IPS DF 4.7 (cell line): ENCODE results near the gene FLRT2.

Source experiments
- DNase-seq: peaks from one replicate; pipeline ENCODE4 v3.0.0-alpha.2; 2013; ENCODE audit warnings: low spot score; ENCODE audit errors: extremely low read depth

The FLRT2 gene

DNA sequence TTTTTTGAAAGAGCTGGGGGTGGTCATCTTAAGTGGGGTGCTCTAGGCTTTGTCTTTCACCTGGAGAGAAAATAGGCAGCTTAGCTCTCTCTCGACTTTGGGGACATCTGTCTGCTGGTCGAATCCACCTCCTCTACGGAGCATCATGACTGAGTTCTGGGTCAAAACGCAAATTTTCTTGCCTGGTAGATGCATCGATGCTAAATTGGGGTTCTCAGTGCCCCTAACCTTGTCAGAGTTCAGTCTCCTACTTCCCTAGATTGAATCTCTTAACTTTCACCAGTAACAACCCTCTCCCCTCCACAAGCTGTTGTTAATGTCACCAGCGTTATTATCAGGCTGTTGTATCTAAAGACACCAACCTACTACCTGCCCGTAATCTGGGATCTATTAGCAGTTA, 682 bp downstream of the FLRT2 start:
- DNase-seq, result no peak

DNA sequence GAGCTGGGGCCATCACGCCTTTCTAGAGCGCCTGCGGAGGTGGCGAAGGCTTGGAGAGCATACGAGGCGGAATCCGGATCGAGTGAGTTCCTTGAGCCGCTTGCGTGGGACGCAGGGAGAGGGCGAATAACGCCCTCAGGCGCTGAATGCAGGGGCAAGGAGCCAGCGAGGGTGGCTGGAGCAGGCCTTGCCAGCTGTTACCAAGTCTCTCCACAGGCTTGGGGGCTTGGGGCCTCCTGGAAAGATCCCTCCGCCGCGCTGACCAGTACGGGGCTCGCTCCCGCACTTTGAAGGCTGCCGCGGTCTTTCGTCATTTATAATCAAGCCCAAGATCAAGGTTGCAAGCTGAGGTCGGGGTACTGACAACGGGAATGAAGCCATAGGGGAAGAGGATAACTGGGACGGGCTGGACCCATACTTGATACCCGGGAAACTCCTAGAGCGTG, 1.2 kb downstream of the FLRT2 start:
- DNase-seq, result no peak

DNA sequence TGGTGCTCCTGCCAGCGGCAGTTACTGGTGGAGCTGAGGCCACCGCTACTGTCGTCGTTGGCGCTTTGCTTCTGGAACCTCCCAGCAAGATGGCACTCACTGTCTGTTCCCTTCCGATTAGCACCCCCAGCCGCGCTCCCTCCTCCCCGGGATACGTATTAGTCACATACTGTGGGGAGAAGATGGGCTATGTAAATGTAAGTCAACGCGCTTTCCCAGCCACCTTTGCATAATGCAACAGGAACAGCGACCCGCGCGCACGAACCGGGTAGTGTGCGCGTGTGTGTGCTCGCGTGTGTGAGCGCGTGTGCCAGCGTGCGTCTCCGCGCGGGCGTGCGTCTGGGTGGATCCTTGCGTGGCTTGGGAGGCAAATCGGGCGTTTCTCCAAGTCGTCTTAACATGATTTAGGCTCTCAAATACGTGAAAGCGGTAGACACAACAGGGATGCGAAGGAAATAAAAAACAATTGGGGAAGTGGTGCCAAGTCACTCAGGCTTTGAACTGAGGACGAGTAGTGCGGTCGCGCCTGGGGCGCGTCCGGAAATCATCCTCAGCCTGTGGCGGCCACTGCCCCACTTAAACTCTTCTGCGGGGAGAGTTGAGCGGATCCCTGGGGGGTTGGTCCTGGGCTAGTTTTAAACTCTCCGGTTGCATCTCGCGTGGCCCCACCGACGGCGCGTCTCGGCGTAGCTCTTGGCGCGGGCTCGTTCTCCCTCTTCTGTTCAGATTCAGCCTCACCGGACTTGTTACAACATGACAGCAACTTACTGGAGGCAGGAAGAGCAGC, 1.8 kb downstream of the FLRT2 start:
- no peak for DNase-seq

DNA sequence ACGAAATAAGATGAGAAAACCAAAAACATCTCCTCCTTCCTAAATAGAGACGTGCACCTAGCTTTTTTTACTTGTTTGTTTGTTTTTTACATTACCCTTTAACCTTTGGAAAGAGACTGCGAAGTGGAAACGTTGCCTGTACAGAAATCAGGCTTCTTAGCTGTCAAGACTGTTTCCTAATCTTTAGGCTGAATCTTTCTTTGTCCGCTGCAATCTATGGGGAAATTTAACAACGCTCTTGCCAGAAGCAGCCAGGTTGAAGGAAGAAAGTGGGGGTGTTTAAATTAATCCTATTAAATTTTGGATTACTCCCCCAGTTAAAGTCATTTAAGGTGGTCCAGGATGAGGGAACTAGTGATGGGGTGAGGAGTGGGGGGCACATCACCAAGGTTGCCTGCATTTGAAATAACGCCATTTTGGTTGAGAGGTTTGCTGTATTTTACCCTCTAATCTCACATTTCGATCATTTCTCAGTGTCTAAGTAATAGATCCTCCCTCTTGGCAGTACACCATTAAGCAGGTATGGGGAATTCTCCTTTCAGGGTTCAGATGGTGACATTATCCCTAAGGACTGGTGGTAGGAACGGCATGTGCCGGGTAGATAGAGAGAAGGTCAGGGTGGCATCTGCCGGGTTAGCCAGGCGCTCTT, 2.6 kb downstream of the FLRT2 start:
- DNase-seq, result no peak

DNA sequence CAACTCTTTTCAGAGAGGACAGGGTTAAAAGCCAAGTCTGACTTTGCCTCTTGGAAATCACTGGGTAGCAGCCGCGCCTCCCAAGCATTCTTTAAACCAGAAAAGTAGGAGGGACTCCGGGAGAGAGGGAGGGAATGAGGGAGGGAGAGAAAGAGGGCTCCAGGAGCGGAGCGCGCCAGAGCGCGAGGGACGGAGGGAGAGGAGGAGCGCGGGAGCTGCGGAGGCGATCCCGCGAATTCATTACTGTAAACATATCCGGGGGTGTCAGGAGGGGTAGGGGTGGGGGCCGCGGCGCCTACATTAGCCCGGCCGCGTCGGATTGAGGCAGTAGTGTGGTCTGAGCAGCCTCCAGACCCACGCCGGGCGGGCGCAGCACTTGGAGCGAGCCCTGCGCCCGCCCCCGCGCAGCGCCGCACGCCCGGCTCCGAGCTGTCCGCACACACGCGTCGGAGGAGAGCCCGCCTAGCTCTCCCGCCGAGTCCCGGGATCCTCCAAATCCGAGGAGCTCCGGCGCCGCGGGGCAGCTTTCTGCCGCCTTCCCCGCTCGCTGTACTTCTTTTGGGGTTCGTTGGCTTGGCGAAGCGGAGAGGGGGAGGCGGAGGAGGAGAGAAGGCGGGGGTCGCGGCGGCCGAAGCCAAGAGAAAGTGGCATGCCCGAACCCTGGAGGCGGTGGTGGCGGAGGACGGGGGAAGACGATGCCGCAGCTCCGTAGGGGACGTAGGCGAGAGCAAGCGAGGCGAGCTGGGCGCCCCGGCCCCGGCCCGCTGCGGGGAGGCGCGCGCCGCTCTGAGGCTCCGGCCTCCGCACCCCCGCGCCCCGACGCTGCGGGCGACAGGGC, 3.3 kb downstream of the FLRT2 start:
- no peak for DNase-seq

DNA sequence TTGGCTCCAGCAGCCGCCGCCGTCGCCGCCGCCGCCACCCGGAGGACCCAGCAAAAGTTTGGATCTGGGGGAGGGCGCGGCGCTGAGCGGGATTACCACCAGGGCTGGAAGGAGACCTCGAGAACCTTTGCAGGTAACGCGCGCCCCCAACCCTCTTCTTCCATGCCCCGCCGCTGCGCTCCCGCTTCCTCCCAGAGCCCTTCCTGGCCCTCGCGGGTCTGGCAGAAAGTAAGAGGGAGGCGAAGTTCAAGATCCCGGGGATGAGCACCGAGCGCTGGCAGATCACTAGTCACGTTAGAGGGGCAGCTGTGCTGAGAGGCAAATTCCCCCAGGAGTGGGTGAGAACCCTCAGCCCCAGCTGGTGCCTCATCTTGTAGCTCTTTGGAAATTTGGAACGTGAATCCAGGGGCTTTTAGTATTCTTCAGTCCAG, 3.9 kb downstream of the FLRT2 start:
- DNase-seq, result no peak

DNA sequence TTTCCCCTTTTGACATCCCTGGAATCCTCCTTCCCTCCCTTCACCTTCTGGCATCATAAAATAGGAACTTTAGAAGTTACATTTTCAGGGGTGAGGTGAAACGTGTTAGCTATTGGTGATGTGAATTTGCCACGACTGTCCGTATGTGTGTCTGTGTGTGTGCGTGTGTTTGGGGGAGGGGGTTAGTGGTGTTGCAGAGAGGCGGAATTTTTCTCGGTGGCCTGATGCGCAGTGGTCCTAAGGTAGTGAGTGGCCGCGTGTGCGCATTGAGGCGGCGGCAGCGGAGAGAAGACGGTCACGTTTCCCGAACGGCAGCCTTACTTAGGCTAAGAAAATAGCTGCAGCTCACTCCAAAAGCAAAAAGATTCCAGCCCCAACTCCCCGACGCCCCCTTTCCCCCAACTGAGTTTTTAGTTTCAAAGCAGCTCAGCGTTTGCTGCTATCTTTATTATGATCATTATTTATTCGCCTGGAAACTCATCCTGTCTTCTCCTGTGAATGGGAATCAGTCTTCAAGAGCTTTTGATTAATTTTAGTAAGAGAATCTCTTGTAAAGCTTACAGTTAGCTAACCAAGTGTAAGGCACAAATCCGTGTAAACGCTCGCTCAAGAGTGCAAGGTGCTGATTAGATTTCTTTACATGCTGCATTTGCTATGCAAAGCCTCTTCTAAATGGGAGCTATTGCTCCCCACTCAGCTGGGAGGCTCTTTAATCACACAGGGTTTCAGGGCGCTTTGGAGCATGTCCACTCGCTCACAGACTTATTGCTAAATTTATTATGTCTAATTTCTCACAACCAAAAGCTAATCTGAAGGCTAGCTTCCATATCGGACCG, 4.7 kb downstream of the FLRT2 start:
- DNase-seq, result no peak

DNA sequence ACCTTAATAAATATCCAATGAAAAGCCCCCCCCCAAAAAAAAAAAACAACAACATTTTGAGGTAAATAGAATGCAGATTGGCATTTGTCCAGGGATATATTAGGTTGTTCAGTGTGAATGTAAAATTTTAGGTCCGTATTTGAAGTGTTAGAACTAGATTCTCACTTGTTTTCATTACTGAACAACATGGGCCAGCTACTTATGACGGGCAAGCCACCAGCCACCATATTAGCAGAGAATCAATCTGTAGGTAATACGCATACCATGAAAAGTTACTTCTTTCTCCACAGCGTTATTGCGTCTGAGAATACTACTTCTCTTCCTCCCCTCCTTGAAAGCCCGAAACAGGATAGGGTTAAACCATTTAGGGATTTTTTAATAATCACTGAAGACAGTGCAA, 5.4 kb downstream of the FLRT2 start:
- no peak for DNase-seq

DNA sequence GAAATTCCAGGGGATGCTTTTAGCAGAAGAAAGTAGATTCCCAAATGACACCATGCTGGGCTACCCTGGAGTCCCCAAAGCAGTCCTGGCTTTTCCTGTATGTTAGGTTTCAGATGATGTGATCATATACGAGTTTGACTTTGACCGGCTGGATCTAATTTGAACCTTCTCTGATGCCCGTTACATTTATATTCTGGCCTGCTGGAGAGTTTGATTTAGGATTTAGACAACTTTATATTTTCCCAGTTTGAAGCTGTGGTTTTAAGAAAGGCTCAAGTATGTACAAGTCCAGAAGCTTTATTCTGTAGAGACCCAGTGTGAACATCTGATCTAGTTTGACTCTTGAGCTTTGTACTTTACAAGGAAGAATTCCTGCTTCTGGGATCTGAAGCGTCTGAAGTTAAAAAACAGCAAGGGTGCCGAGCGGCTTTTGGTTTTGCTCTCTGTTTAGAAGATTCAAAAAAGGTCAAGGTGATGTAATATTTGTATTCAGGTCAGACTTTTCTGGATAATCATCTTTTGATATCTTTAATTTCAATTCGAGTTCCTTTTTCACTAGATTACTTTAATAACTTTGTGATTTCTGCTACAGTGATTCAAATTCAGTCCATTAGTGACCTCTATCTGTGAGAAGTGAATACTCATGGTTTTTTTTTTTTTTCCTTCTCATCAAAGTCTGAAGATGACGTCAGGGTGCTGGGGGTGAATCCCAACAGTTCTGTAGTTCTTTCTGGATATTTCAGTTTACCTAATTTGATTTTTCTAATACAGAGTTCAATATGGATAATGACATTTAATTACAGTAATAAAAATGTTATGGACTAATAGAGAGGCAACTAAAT, 6.3 kb downstream of the FLRT2 start:
- no peak for DNase-seq

DNA sequence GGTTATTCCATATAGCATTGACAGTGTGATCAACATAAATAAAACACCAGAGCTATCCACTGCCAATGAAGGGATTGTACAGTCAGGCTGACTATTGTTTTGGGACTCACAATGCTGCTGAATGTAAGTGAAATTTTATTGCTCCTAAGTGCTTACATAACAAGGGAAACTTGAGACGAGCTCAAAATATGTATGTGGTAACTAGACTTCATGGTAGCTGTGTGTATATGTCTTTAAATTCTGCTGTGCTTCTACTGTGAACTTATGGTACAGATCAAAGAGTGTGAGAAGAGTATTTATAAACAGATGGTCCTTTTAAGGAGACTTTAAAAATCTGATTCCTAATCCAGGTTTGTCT, 6.9 kb downstream of the FLRT2 start:
- no peak for DNase-seq

DNA sequence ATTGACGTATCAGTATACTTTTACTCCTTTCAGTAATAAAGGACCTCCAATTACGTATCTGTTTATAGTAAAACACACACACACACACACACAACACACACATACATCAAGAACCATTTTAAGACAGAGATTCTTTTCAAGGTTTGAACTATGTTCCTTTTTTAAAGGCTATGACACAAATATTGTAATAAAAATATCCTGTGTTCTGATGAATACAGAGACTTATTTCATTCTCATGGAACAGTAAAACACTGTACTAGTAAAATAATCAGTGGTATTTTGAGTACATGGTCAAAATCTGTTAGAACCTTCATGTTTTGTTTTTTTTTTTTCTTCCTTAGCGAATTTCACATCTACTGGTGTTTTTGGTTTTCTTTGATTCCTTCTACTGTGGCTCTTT, 7.6 kb downstream of the FLRT2 start:
- DNase-seq, result no peak

DNA sequence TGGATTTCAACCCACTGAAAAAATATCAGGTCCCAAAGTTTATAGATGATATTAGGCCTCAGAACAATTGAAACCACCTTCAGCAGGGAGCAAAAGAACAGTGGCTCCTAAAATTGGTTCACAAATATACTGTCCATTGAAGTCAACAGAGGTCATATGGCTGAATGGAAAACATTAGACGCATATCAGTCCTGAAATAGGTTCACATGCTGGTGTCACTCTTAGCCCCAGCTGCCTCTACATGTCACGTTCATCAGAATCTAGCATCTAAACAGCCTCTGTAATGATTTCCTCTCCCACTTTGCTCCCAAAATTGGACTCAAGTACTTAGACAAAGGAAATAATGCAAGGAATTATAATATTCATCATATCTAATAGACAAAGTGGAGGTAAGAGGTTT, 8.7 kb downstream of the FLRT2 start:
- DNase-seq, result no peak

DNA sequence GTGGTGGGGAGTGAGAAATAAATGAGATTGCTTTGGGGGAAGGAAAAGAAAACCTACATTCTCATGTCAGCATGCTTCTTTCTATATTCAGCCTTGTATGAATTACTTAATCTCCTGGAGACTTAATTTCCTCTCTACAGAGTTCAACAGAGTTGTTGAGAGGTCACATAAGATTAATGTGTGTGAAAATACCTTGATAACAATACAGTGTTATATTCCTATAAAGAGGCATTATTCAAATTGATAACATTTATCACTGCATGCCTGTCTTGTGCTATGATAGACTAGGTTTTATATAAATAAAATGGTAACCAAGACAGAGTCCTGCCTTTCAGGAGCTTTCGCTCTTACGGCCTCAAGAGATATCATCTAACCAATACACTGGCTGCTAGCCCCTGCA, 9.6 kb downstream of the FLRT2 start:
- no peak for DNase-seq

DNA sequence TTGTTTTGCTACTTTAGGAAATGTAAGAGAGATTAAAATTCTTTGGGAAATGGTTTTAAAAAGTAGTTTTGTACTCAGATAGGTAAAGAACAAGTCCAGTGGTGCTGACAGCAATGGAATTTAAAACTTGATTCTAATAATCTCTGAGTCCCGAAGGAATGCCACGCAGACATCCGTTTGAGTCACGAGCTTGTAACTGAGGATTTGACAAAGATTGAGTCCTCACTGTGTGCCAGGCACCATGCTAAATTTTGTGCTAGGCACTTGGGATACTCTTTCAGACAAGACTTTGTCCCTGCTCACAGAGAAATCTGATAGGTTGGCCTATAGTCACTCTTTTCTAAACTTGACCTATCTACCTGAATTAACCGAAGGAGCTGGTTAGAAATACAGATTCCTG, 12.7 kb downstream of the FLRT2 start:
- no peak for DNase-seq

DNA sequence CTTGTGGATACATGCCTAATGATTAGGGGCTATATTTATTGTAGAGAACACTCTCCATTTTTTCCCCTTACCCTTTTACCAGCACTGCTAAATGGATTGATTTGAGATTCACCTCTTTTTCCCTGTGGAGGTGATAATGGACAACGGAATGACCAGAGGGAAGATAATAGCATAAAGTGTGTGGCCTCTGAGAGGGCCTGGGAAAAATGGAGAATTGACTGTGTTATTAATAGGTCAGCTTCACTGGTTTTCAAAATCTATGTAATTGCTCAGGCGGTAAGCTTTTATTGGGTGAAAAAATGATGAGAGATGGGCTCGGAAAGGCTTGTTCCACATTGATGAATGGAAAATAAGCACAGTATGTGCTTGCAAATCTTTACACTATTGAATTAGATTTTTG, 15.8 kb downstream of the FLRT2 start:
- DNase-seq, result no peak

DNA sequence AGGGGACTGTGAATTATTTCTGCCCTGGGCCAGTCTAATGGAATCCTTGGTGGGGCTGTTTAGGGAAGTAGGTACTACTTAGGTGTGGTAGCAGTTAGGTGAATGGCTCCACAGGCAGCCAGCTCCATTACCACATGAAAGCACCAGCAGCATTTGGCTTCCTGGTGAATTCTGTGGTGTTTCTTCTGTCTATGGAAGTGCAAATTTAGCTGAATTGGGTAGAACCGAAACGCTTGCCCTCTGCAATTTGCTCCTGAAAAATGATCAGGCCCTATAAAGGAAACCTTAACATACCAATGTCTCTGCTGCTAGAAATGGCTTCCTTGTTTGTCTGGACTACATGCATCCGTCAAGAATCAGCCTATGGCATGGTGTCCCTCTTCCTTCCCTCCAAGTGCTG, 16.4 kb downstream of the FLRT2 start:
- DNase-seq, result no peak

DNA sequence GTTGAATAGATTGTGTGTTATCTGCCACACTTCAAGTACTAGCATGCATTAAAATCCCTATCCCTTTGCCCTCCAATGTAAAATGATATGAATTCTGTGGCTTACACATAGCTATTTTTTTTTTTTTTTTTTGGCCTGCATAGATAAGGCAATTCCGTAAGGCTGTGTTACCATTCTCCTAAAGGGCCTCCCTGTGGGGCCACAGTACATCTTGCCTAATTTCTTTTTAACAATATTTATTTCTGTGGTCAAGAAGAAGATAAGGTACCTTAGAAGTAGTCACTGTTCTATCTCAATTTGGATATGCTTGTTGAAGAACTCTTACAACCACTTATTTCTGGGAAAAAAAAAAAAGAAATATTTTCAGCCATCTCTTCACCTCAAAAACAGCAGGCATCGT, 19.8 kb downstream of the FLRT2 start:
- no peak for DNase-seq

DNA sequence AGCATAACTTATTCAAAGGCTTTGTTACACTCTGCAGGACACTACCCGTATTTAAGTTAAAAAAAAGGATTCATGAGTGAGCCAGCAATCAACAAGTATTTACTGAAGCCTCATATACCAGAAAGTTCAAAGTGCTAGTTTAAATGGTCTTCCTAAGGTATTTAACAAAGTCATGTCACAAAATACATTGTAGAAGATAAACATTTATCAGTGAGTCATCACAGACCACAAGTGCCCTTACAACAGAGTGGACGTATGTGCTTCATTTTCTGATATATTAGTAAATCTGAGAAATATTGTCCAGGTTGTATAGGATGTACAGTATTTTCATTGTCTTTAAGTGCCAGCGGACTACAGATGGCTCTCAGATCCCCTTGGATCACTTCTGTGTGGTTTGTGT, 24.2 kb downstream of the FLRT2 start:
- DNase-seq, result no peak

DNA sequence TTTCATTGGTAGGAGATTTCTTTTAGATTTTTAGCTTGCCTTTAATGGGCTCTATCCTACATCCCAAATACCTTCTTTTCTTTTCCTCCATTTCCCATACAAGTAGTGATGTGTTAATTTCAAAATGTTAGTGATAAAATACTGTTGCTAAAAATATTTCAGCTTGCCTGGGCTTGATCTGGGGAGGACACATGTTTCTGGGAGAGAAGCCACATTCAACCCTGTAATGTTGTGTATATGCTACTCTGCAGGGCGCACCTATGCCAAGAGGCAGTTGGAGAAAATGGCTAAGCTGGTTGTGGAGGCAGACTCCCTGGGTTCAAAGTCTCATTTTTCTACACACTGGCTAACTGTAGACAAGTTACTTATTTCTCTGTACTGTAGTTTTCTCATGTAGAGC, 26.3 kb downstream of the FLRT2 start:
- no peak for DNase-seq

DNA sequence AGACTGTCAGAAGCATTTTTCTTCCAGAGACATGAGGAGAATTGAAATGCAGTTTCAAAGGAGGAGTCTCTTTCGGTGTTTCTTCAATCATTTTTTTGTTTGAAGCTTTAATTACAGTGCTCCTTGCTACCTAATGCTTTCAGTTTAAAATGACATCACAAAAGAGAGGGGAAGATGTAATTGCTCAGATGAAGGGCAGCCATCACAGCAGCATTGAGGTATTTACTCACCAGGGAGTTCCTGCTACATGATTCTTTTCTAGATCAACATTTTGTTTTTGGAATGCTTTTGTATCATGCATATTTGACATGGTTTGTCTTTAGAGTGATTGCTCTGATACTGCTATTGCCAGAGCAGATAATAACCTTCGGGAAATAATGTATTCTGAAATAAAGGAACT, 28.6 kb downstream of the FLRT2 start:
- no peak for DNase-seq

DNA sequence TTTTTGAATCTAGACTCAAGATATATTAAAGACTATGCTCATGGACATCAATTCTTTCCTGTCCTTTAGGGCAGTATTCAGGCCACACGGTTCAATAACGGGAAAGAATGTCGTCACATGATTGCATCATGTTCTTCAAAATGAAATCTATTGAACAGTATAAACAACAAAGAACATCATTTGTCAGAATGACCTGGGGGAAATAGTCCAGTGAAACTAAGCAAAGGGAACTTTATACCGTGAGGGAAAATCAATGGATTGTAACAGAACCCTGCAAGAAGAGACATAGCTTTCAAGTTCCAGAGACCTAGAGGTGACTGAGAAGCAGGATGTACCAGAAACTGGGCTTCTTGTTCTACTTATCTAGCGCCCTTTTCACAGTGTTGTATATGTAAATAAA, 32.7 kb downstream of the FLRT2 start:
- DNase-seq, result no peak
